ENCODE data around the gene CTBS. TPM values are rescaled to one million over a fixed set of nuclear protein-coding genes. Genes with fewer than 3 reads are reported as not detected.

CTBS gene
- total RNA-seq, 1 donor from 2014 or later: 14.5 TPM

- TF ChIP-seq, protein P1, sequence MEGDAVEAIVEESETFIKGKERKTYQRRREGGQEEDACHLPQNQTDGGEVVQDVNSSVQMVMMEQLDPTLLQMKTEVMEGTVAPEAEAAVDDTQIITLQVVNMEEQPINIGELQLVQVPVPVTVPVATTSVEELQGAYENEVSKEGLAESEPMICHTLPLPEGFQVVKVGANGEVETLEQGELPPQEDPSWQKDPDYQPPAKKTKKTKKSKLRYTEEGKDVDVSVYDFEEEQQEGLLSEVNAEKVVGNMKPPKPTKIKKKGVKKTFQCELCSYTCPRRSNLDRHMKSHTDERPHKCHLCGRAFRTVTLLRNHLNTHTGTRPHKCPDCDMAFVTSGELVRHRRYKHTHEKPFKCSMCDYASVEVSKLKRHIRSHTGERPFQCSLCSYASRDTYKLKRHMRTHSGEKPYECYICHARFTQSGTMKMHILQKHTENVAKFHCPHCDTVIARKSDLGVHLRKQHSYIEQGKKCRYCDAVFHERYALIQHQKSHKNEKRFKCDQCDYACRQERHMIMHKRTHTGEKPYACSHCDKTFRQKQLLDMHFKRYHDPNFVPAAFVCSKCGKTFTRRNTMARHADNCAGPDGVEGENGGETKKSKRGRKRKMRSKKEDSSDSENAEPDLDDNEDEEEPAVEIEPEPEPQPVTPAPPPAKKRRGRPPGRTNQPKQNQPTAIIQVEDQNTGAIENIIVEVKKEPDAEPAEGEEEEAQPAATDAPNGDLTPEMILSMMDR (IDR thresholded peaks at IDR 0.05): no peak
- peaks cover 0 to under 1% of the 10 kb centered on the region in 2 donors for H3K36me3 ChIP-seq
- no peaks in the 10 kb centered on the region for H3K27me3 ChIP-seq
- H3K4me1 ChIP-seq: peaks cover 0 to 15% of the 10 kb centered on the region in 2 donors
- peaks cover 0 to 12% of the 10 kb centered on the region in 2 donors for H3K9me3 ChIP-seq
- peak within 1 kb of the TSS; percentile 95 to 99 for H3K27ac ChIP-seq
- H3K4me3 ChIP-seq: peak within 1 kb of the TSS; percentile 88 to 94
- intact Hi-C loops (cut with DNase I): loop anchor here (1.0 to 10.0 kb wide), 7 partner anchors 68 to 1071 kb away; partner anchors contain the start of genes BCL10, CTBS and SSX2IP
- peak; percentile 95 to 99 for DNase-seq (ENCODE audit: low spot score in 2 of 2)
Measured at GRCh38 chr1:84506002-84506728, 68.1 kb downstream of the CTBS start, which contains the start of the genes GNG5 and SPATA1. Gene GNG5 (minus strand): TSS chr1:84506581. CDS start chr1:84506091, 490 bp downstream. Gene SPATA1 (plus strand): TSS chr1:84506386. CDS start chr1:84516360, 9,974 bp downstream.

GRCh38 chr1:84505493-84506001 is 68.7 kb downstream of the CTBS start:
- intact Hi-C loops (cut with DNase I): loop anchor here (1.0 to 10.0 kb wide), 8 partner anchors 26 to 1072 kb away; partner anchors contain the start of genes BCL10, CTBS, RPF1 and SSX2IP
- H3K9me3 ChIP-seq: peaks cover 0 to 12% of the 10 kb centered on the region in 2 donors
- H3K27me3 ChIP-seq: no peaks in the 10 kb centered on the region
- H3K36me3 ChIP-seq: peaks cover 0 to 3% of the 10 kb centered on the region in 2 donors
- no peak for DNase-seq (ENCODE audit: low spot score in 2 of 2)
- TF ChIP-seq, protein P1 (IDR thresholded peaks at IDR 0.05): no peak
- peaks cover 0 to 15% of the 10 kb centered on the region in 2 donors for H3K4me1 ChIP-seq
- H3K27ac ChIP-seq: peak overlapping the region; percentile 95 to 99
- H3K4me3 ChIP-seq: peak overlapping the region; percentile 88 to 94

GRCh38 chr1:84504580-84505492 is 69.4 kb downstream of the CTBS start:
- Histone ChIP-seq H3K4me1 (peaks cover 0 to 15% of the 10 kb centered on the region in 2 donors), H3K27ac (peak overlapping the region; percentile 95 to 99), H3K36me3 (peaks cover under 1 to 9% of the 10 kb centered on the region in 2 donors), H3K27me3 (no peaks in the 10 kb centered on the region), H3K4me3 (peak overlapping the region; percentile 88 to 94), H3K9me3 (peaks cover 0 to 11% of the 10 kb centered on the region in 2 donors)
- TF ChIP-seq, protein P1 (IDR thresholded peaks at IDR 0.05): no peak
- DNase-seq (ENCODE audit: low spot score in 2 of 2): no peak
- intact Hi-C loops (cut with DNase I): loop anchor here (1.0 to 10.0 kb wide), 4 partner anchors 26 to 1072 kb away; partner anchors contain the start of genes BCL10 and RPF1

- Histone ChIP-seq H3K9me3 (no peaks in the 10 kb centered on the region), H3K27ac (no peak overlapping the region), H3K36me3 (peaks cover 8 to 26% of the 10 kb centered on the region in 2 donors), H3K27me3 (no peaks in the 10 kb centered on the region), H3K4me1 (peaks cover 0 to 15% of the 10 kb centered on the region in 2 donors), H3K4me3 (peak overlapping the region in 1 of 2 donors; percentile 7)
- intact Hi-C loops (cut with DNase I): loop anchor here (10.0 kb wide), 1 partner anchor 772 kb away; the partner anchor contains the start of gene BCL10
- TF ChIP-seq, protein P1 (IDR thresholded peaks at IDR 0.05): no peak
- DNase-seq (ENCODE audit: low spot score in 2 of 2): no peak
Measured at GRCh38 chr1:84502927-84503326, 71.3 kb downstream of the CTBS start.

Other genes starting within 250 kb of the CTBS start
- gene DNASE2B, start 176.0 kb downstream of the CTBS start, total RNA-seq: not detected
- gene RPF1, start 95.2 kb downstream of the CTBS start, total RNA-seq: 8.4 TPM
- gene SPATA1, start 68.1 kb downstream of the CTBS start, total RNA-seq: not detected
- 119 TPM for gene GNG5, start 67.9 kb downstream of the CTBS start, total RNA-seq
- gene SSX2IP, start 116.0 kb upstream of the CTBS start, total RNA-seq: 2.3 TPM

Data from ascending aorta (tissue), 2 donors.